ENCODE data around the gene DUOX1.
A peak's percentile ranks its signal among the peaks of the same experiment; 100 is the strongest.

Gene DUOX1

DNA sequence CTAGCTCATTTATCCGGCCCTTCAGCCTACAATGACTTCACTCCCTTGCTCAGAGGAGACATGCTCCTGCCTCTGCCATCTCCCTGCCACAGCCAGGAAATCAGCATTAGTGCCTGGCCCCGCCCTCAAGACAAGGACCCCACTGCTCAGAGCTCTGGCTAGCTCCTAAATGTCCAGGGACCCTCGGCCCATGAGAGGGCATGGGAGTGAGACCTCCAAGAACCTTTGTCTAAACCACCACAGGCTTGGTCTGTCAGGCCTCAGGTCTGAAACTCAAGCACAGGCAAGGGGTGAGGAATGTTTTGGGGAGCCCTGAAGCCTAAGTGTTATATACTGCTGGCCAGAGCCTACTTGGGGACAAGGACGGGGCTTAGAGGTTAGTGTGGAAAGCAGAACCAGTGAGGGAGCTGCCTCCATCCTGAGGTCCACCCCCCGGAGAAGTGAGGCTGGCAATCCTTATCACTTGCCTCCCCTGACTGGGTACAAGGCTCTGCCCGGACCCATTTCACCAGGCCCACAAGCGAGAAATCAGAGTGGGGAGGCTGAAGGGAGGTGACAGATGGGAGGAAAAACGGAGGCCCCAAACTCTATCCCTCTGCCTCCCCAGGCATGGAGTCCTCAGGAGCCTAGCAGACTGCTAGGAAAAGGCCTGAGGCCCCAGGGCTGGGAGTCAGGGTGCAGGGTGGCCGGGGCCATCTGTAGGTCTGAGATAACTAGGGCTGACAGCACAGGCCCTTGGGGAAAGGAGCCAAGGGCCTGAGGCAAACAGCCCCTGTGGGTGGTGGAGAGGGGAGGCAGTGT is 39.2 kb downstream of the DUOX1 start:
- no peak for DNase-seq

DNA sequence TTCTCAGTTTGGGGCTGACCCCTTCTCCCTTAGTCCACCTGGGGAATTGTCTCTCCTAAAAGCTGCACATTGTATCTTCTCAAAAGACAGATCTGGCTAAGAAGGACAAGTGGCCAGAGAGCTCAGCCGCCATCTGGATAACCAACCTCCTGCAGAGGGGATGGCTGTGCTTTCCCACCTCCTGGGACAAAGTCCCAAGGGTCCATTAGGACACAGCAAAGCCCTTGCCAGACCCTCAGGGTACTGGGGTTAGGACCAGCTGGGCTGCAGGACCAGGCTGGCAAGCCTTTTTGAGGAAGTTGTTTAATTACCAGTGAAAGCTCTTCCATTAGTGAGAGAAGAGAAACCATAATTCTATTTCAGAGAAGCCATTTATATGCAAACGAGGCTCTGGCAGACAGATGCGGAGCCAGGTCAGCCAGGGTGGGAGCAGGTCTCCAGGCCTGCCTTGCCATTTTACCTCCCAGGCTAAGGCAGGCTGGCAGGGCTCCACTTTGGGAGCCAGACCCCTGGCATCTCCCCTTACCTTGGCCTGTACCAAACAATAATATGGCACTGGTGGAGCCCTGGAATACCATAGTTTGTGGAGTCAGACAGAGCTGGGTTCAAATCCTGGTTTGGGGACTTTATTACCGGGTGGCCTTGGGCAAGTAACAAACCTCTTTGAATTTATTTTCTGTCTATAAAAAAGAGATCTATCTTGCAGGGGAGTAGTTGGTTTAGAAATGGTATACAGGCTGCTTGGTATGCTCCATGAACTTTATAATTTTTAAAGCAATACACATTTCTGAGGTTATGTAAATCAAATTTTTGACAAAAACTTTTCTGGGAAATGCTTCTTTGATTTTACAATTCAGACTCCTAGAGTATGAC is 40.0 kb downstream of the DUOX1 start:
- no peak for DNase-seq

DNA sequence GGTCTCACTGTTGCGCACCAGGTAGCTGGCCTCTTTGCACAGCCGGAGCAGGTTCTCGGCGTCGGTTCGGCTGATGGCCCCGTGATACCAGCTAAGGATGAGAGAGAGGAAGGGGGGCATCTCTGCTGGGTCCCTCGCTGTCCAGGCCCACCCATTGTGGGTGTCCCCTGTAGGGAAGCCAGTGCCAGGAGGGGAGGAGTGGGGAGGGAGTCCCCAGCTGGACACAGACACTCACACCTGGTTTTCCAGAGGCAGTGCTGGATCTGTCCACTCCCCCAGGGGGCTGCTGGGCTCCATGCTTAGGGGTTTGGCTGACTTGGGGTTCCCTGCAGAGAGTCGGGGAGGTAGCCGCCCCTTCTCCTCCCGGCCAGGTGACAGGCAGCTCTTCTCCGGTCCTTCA is 42.1 kb downstream of the DUOX1 start:
- no peak for DNase-seq

DNA sequence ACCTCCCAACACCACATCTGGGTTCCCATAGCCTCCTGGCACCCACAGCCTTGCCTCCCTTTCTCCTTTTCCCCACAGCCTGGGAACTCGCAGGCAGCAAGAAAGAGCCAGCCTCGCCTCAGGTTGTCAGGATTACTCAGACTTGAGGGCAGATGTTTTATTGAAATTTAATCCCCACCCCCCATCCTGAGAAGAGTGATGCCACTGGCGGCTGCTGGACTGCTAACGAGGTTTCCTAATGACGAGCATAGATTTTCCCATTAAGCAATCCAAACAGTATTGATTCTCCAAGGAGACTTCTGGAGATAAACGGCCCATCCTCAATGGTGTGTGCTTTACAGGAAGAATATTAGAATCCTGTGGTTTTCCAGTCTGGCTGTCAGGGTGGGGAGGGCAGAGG is 44.3 kb downstream of the DUOX1 start:
- DNase-seq: no peak

DNA sequence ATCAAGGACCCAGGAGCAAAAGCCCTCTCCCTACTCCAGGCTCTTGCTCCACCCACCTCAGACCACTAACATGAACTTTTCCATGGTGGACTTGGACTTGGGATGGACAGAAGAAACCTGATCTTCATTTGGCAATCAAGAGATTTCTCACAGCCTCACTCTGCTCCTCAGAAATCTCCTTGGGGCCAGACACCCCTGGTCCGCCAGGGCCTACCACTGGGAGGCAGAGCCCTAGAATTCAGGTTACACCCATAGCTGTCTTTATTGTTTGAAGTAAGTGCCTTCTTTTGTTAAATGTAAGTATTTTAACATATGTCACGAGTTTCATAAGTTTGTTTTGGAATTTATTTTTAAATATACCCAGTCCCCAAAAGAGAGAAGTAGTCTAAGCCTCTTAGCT is 44.8 kb downstream of the DUOX1 start:
- DNase-seq: no peak

DNA sequence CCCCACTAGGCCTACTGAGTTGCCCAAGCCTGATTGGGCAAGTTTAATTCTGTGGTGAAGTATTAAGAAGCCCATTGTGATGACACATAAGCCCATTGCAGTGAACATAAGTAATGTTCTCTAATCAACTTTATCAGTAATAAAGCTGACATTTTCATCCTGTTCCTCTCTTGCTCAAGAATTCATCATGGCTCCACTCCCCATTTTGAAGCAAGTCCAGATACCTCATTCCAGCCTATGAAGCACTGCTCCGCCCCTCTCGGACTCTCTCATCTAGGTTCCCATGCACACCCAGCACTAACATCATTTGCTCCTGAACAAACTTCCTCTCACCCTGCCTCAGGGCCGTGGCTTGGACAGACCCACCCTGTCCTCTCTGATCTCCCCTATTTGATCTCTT is 47.5 kb downstream of the DUOX1 start:
- DNase-seq: no peak

DNA sequence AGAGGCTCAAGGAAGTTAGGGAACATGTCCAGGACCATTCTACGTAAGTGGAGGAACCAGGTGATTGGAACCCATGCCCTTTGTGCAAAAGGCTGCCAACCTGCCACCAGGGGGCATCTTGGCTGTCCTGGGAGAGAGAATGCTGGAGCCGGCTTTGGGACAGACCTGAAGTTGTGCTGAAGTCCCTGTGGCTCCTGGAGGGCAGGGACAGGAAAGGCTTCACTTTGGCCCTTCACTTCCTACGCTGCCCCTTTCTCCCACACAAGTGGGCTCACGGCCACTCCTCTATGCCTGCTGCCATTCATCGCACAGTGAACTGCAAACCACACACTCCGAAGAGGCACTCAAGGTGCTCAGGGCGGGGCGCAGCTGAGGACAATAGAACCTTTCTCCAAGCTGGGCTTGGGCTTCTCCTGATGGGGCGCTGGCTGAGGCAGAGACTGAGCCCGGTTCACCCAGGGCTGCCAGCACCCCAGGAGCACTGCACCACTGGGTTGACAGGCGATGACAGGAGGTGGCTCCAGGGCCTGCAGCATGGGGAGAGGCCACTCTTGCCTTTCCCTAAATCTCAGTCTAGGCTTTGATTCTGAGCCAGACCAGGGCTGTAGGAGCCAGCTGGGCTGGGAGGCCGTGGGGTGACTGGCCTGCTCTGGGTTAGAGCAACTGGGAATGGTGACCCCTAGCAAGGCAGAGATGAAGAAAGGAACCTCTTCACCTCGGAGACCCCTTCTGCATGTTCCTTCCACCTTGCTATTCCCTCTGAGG is 49.6 kb downstream of the DUOX1 start:
- DNase-seq: peak; percentile 46

DNA sequence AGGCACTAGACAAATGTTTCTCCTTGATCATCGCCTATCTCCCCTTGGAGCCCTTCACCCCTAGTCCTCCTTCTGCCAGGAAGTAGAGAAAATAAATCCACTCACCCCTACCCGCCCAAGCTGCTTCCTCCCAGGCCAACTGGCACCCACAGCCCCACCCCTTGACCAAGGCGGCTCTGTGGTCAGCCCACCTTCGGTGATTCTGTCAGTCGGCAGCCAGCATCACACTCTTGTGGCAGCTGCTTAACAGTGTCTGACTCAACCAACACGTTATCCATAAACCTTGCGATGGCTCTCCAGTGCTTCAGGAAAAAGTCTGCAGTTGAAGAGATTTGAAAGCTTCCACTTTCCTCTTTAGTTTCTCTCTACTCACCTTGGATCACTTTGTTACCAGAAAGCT is 50.4 kb downstream of the DUOX1 start:
- DNase-seq: peak; percentile 37

DNA sequence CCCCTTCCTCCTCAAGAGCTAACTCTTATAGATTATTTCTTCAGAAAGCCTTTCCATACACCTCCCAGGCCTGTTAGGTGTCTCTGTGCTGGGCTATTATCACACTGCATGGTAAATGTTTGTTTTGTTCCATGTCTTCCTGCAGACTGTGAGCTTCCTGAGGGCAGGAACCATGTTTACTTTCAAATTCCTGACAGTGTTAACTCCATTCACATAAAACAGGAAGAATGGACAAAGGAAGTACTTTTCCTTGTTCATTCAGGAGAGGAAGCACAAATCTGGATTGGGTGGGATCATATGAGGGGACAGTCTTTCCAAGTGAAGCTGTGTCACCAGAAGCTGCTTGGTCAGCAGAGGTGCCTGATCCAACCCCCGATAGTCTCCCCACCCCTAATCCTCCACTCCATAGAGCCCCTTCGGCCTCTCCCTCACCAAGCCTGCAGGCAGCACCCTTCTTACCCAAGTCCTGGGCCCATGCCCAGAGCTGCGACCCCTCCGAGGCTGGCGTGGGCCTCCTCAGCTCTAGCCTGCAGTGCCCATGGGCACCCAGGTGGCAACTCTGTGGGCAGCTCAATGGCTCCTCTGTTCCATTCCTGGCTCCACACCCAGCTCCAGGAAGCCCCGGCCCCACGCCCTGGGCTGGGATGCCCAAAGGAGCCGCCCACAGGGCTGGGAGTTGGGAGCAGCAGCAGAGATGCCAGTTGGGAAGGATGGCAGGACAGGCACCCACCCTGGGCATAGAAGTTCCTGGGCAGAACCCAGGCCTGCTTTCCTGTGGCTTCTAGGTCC is 51.0 kb downstream of the DUOX1 start:
- DNase-seq: no peak

DNA sequence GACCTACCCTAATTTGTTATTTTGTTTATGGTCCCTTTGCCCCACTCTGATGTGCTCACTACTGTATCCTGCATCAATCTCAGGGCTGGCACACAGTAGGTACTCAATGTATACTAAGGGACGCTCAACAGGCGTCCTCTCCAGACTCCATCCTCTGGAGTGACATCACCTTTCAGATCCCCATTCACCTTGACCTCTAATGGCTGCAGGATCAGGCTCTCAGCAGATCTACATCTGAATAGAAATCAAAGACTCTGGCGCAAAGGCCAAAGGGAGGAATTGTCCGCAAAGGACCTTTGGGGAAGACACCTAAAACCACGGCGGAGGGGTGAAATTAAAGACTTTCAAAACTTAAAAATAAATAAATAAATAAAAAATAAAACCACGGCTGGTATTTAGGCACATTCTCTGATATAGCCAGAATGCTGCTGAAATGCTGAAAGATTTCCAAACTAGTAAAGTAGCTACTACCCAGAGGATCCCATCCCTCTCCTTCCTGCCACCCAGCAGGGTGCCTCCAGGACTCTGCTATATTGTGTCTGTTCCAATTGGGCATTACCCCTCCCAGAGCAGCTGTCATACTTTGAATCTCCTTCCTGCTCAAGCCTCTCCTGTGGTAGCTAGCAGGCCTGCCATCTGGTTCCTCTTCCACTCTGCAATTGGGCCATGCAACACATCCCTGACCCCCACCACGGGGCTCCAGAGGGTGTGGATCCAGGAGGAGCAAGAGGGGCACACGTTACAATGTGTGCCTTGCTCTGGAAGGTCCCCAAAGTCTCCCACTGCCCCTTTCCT is 51.9 kb downstream of the DUOX1 start:
- DNase-seq: no peak

DNA sequence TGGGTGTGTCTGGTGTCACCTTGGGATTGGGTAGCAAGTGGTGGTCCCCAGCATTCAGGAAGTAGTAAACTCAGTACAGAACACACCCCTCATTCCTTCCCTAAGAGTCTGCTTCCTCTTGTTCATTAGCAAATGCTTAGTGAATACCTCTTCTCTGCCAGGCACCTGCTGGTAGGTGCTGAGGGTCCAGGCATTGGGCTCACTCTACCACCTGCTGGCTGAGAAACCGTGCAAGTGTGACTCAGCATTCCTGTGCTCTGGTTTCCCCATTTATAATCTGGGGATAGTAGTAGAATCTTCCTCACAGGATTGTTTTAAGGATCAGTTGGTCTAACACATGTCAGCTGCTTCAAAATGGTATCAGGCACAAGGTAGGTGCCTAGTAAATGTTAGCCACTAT is 53.2 kb downstream of the DUOX1 start:
- no peak for DNase-seq

DNA sequence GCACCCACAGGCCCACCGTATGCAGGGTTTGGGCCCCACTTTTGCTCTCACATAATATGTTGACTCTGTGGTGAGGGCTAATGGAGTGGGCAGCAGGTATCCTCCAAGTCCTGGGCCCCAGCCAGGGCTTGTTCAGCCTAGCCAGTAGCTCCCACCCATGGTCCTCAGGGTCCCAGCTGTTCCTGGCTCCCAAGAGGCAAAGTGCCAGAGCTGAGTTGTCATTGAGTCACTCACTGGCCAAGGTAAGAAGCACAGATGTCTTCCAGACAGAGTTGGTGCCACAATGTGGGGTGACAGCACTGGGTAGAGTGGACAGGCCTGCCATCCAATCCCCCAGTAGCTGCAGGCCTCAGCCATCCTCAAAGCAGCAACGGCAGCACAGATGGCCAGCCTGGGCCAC is 53.7 kb downstream of the DUOX1 start:
- no peak for DNase-seq

DNA sequence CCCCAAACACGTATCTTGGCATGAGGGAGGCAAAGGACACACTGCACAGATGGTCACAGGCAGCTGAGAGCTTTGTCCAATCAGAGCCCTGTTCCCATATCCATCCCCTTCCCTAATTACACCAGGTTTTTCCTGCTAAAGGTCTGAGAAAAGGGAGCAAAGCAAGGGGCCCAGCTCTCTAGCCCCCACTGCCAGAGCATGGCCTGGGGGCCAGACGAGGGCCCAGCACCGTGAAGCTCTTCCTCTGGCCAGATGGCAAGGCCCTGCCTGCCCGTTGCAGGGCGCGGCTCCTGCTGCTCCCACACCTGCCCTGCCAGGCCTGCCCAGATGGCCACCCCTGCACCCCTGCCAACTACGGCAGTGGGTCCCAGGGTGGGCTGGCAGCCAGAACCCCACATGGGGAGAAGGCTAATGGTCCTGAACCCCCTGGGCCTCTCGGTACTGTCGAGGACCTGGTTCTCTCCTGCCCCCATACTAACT is 54.8 kb downstream of the DUOX1 start:
- DNase-seq: no peak

DNA sequence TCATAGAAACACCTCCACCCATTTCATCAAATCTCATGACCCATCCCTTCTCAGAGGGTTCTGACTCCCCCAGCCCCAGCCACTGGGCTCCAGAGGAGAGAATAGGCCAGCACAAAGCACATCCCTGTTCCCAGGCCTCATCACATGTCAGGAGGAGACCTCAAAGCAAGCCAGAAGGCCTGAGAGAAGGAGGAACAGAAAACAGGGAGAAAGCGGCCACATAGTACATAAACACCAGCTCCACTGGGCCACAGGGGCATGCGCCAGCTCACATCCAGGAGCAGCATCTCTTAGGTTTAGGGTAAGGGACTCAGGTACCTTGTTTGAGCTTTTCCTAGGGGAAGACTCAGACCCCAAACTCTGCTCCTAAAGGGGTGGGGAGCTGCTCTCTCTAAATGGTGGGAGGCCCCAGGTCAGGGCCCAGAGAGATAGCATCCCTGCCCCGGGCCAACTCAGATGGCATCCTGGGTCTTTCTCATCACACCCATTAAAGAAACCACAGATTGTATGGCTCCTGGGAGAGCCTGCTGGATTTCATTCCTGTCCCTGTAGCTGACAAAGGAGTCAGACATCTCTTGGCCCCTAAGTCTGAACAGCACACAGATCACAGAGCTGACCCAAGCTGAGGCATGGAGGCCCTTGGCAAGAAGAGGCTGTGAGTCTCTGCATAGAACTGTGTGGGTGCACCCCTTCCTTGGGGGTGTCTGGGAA is 55.4 kb downstream of the DUOX1 start:
- no peak for DNase-seq

DNA sequence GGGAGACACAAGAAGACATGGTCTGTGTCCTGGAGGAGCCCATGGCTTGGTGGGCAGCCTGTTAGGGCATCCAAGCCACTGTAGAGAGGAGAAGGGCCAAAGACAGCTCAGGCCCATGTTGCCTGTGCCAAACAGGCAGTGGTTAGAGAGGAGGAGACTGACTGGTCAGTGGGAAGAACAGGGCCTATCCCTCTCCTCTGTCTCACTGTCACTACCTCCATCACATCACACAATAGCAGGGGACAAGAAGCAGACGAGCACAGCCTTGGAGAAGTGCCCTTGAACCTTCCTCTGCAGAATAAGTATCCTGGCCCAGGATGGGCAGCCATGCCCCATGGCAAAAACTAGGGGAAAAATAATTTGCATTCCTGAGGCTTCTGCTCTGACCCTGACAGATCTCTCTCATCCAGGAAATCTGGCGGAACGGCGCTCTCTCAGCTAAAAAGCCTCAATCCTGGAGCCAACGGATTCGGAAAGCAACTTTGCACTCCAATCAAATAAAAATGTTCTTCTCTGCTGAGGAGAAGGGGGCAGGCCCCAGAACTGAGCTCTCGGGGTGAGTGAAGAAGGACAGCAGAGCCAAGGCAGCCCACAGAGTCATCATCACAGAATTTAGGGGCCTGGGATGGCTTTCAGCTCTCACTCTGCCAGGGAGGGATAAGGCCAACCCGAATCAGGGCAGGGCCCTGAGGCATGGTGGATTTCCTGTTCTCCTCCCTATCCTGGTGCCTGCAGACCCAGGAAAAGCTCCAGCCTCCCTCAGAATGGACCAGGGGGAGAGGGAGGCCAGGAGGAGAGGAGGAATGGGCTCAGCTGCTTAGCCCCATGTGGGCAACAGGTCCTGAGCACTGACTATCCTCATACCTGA is 56.3 kb downstream of the DUOX1 start:
- no peak for DNase-seq

DNA sequence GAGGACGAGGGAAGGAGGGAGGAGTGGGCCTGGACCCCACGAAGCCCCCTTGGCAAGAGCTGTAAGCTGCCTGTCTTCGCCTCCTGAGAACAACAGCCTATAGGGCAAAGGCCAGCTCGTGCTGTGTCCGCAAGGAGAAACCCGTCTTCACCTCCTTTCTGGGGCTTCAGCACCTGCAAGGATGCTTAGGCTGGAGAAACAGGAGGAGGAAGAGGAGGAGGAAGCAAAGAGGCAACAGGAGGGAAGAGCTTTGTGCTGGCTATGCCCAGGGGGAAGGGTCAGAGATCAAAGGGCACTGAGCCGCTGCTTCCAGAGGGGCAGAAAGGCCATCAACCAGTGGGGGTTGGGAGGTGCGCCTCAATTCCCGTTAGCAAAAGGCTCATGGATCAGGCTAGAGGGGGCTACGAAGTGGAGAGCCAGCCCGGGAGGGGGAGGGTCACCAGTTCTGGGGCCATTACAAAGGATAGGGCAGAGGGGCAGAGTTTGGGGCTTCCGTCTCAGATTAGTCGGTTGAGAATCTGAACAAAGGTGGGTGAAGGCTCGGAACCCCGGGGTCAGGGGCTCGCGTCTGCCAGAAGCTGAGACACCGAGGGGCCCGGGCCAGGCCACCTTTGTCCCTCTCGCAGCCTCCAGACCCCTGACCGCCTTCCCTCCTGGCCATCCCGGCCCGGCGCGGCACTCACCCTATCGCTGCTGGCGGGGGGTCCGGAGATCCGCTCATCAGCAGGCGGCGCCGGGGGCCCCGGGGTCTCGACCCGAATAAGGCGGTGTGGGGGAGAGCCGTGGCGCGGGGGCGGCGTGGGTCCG is 57.2 kb downstream of the DUOX1 start:
- DNase-seq: no peak

DNA sequence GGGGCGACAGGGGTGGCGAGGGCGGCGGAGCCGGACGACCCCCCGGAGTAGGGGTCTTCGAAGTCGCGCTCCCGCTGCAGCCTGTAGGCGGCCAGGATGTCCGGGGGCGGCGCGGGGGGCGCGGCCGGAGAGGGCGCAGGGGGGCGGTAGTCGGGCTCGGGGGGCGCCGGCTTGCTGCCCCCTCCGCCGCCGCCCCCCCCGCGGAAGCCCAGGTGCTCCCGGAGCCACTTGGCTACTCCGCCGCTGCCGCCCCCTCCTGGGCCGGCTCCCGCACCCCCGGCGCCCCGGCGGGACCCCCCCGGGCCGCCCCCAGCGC is 57.7 kb downstream of the DUOX1 start:
- DNase-seq: no peak

DNA sequence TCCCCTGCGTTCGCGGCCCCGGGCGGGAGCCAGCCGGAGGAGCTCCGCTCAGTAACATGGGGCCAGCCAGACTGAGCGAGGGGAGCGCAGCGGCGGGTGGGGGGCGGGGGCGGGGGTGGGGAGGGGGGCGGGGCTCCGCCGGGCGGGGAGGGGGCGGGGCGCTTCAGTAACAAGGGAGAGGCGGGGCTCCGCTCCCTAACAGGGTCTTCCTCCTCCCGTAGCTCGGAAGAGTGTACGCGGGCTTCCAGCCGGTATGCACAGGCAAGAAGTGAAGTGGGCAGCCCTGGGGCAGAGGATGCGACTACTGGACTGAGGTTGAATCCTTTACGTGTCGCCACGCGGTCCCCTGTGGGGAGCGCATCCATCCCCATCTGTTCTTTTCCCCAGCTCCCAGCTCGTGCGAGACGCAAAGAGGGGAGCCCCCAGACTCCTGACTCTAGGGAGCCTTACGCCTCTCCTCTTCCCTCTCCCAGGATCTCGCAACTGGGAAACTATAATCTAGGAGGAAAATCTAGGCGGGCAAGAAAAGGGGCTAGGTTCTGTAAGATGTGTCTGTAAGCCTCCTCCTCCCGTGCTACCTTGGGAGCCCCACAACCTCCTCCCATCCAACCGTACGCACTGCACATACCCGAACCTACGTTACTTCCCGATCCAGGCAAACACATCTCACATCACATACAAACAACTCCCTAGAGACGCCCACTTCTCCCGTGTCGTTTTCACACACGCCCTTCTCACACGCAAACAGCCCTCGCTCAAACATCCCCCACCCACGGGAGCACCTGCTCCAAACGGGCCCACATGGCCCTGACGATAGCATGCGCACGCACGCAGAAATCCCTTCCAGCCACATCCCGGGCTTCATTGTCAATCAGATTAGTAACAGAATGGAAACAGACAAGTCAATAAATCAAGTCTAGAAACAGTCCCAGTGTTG is 58.4 kb downstream of the DUOX1 start, which contains the start of gene SHF:
TSS of gene SHF (minus strand) at position 73 of the 937 bp plus-strand sequence. CDS start at position 58, 15 bp downstream.
- DNase-seq: peak; percentile 28

All from activated CD4-positive, alpha-beta T cell treated with anti-CD3 and anti-CD28 coated beads, Interleukin-2, amount 50 U/mL, for 16 hours (primary cell).